NCI-H524 treated with DMSO at 0.1 percent for 48 hours (cell line): ENCODE measurements around the gene BMPR1B.

ENCODE experiments used
- DNase-seq: peaks from one replicate; lab custom pipeline; 2025; lab: John Stamatoyannopoulos, UW

Gene BMPR1B

GRCh38 chr4:95188701-95189370 lies 431.1 kb downstream of the BMPR1B start:
- no peak for DNase-seq

GRCh38 chr4:95190751-95191436 lies 433.1 kb downstream of the BMPR1B start:
- no peak for DNase-seq

GRCh38 chr4:95191537-95191936 lies 433.8 kb downstream of the BMPR1B start:
- DNase-seq = no peak

- peak; percentile 19 for DNase-seq
These were observed 435.9 kb downstream of the BMPR1B start for GRCh38 chr4:95193391-95194224.

- DNase-seq = no peak
These were observed 439.6 kb downstream of the BMPR1B start for GRCh38 chr4:95197353-95197752.

- DNase-seq = no peak
These were observed 441.2 kb downstream of the BMPR1B start for GRCh38 chr4:95198961-95199360.

GRCh38 chr4:95204267-95204844 lies 446.6 kb downstream of the BMPR1B start:
- DNase-seq = no peak

- no peak for DNase-seq
These were observed 447.1 kb downstream of the BMPR1B start for GRCh38 chr4:95204873-95205272.
